IgD-negative memory B cell (primary cell): ENCODE measurements around the gene FBXL17. TPM values are rescaled to one million over a fixed set of nuclear protein-coding genes. Genes with fewer than 3 reads are reported as not detected.

Experiments used
- H3K27ac Mint-ChIP-seq, 3 donors: one replicate each; pipeline ENCODE4 v1.8.0; 2020 to 2022; ENCODE audit warnings: mild to moderate bottlenecking in 3 of 3, mixed read lengths in 3 of 3, moderate library complexity in 1 of 3
- H3K27me3 Mint-ChIP-seq: one replicate; pipeline ENCODE4 v1.8.0; 2021; ENCODE audit warnings: mixed read lengths
- H3K36me3 Mint-ChIP-seq: one replicate; pipeline ENCODE4 v1.8.0; 2020; ENCODE audit warnings: mild to moderate bottlenecking, mixed read lengths
- H3K4me1 Mint-ChIP-seq, 3 donors: one replicate each; pipeline ENCODE4 v1.8.0; 2020 to 2022; ENCODE audit warnings: mixed read lengths in 3 of 3, mild to moderate bottlenecking in 1 of 3
- H3K4me3 Mint-ChIP-seq, 4 donors: one replicate each; pipeline ENCODE4 v1.8.0; 2020 to 2022; ENCODE audit warnings: mild to moderate bottlenecking in 4 of 4, mixed read lengths in 4 of 4, moderate library complexity in 3 of 4
- H3K9me3 Mint-ChIP-seq, 3 donors: one replicate each; pipeline ENCODE4 v1.8.0; 2020 to 2021; ENCODE audit warnings: mixed read lengths in 3 of 3, mild to moderate bottlenecking in 1 of 3
- polyA plus RNA-seq: library from polyadenylated mRNA; unstranded; fragments of 300-500 nt; fragmentation: Illumina TruSeq; gene quantifications from one replicate; pipeline ENCODE4 v1.2.3, GENCODE V29; 2021

Gene FBXL17
- polyA plus RNA-seq, 1 donor from 2014 or later = 4.7 TPM

DNA sequence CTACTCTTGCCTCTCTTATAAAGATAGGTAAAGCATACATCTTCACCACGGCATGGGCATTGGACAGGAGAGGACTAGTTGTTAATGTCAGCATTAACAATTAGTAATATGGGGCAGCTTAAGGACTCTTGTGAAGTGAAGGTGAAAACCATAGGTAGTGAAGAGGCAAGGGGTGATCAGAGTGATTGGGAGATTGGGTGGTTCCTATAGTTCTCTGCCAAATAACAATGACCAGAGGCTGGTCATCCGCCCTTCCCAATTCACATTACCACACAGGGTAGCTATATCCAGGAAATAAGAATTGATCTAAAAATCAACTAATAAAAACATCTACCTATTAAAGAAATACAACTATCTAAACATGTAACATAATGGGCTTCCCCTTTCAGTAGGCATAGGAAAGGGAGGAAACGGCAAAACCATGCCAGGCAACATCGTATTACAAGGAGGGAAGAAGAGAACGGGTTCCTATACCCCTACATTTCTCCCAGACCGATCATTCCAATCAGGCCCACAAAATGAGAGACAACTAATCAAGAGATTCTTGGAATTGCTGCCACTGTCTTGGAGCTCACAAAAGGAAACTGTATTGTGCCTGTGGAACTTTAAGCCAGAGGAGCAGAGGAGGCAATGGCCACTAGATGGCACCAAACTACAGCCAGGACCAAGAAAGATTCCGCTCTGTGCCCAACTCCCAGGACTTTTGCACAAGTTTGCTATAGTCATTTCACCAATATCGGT, 121.6 kb downstream of the FBXL17 start:
- peaks cover 2% of the 10 kb centered on the region for H3K36me3 Mint-ChIP-seq
- peaks cover 5 to 16% (median 6%) of the 10 kb centered on the region in 3 donors for H3K4me1 Mint-ChIP-seq
- no peak overlapping the region for H3K27ac Mint-ChIP-seq
- H3K4me3 Mint-ChIP-seq = peak overlapping the region in 2 of 4 donors; percentile 27 to 43
- H3K27me3 Mint-ChIP-seq = no peaks in the 10 kb centered on the region
- no peaks in the 10 kb centered on the region for H3K9me3 Mint-ChIP-seq

DNA sequence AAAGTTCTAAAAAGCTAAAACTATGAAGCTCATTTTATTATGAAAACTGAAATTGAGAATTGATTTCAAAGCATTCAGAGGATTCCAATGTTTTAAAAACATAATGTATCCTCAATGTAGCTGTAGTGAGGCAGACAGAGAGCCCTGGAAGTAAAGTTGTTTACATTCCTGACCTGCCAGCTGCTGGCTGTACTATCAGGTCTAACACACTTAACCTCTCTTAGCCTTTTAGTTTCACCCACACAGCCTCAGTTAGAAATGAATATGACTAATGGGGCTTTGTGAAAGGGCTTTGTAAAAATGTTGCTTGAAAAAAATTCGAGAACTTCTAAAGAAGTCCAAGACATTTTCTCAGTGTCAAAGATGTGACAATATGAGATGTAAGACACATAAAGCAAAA, 122.6 kb downstream of the FBXL17 start:
- no peaks in the 10 kb centered on the region for H3K9me3 Mint-ChIP-seq
- H3K4me3 Mint-ChIP-seq = no peak overlapping the region
- H3K27ac Mint-ChIP-seq = no peak overlapping the region
- H3K4me1 Mint-ChIP-seq = peaks cover 5 to 16% (median 6%) of the 10 kb centered on the region in 3 donors
- peaks cover 3% of the 10 kb centered on the region for H3K36me3 Mint-ChIP-seq
- H3K27me3 Mint-ChIP-seq = no peaks in the 10 kb centered on the region

DNA sequence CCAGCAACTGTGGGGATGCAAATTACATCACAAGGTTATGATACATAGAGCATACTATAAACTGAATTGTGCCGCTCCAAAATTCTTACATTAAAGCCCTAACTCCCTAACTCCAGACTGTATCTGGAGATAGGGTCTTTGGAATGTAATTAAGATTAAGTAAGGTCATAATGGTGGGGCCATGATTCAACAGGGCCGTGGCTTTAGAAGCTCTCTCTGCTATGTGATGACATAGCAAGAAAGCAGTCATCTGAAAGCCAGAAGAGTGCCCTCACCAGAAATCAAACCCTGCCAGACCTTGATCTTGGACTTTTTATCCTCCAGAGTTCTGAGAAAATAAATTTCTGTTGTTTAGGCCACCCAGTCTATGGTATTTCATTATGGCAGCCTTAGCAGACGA, 123.9 kb downstream of the FBXL17 start:
- Mint-ChIP-seq H3K4me1 (peaks cover 3 to 16% (median 6%) of the 10 kb centered on the region in 3 donors), H3K27ac (peak overlapping the region in 1 of 3 donors; percentile 26), H3K27me3 (no peaks in the 10 kb centered on the region), H3K36me3 (peaks cover 3% of the 10 kb centered on the region), H3K9me3 (no peaks in the 10 kb centered on the region), H3K4me3 (no peak overlapping the region)

DNA sequence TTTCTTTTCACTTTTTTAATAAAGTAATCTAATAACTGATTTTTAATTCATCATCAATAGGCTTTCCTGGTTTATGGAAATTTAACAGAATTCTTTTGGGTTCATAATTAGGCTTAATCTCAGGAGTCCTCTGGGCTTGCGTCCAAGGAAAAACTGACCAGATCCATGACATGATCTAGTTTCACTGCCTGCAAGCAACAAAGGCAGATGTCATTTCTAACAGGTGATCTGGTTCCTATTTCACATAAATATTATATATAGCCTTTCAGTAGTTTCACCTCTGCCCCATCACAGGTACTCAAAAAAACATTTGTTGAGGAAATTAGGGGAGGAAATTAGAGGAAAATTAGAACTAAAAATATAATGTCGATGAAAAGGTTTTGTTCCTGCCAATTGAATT, 126.4 kb downstream of the FBXL17 start:
- Mint-ChIP-seq H3K27ac (no peak overlapping the region), H3K4me3 (no peak overlapping the region), H3K27me3 (no peaks in the 10 kb centered on the region), H3K4me1 (peaks cover 0 to 8% (median 3%) of the 10 kb centered on the region in 3 donors), H3K9me3 (no peaks in the 10 kb centered on the region), H3K36me3 (peaks cover 3% of the 10 kb centered on the region)

DNA sequence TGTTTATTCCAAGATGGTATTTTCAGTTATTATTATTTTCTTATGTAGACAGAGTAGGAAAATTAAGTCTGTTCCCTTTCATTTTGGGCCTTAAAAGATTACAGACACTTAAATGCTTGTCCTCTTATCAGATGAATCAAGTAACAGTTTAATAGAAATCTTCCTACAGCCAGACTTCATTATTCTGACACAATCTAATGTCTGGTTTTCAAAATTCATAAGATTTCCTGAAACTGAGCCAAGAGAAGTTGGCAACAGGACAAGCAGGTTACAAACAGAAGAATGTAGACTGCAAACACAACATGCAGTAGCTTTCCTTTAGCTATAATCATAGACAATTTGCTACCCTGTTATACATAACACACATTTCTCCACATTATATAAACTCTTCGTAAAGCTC, 130.5 kb downstream of the FBXL17 start:
- Mint-ChIP-seq H3K36me3 (peaks cover 9% of the 10 kb centered on the region), H3K4me1 (peaks cover 0 to 5% (median 0%) of the 10 kb centered on the region in 3 donors), H3K4me3 (no peak overlapping the region), H3K27ac (no peak overlapping the region), H3K27me3 (no peaks in the 10 kb centered on the region), H3K9me3 (no peaks in the 10 kb centered on the region)

DNA sequence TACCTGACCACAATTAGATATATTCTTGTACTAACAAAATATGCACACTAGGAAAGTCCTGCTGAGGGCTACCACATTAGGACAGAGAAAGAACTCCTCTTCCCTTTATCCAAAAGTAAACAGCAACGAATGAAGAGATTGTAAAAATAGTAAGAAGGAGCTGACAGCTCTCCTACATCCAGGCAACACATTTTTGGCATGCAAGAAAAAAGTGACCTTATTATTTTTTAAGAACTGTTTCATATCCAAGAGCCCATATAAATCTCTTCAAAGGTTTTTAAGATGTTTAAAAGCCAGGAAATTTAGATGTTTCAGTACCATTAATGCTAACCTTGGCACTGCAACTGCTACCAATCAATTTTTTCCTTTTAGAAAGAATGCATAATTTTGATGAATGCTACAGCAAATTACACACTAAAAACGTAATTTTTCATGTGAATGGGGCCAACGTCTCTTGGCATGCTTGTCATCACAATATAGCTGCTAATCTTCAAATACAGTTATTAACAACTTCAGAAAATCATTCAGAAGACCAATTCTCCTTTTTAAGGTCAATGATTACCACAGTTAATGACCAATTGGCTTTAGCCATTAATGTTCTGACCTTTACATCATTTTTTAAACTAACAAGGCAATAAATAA, 132.0 kb downstream of the FBXL17 start:
- H3K9me3 Mint-ChIP-seq = no peaks in the 10 kb centered on the region
- H3K27ac Mint-ChIP-seq = no peak overlapping the region
- H3K27me3 Mint-ChIP-seq = no peaks in the 10 kb centered on the region
- no peak overlapping the region for H3K4me3 Mint-ChIP-seq
- peaks cover 13% of the 10 kb centered on the region for H3K36me3 Mint-ChIP-seq
- H3K4me1 Mint-ChIP-seq = no peaks in the 10 kb centered on the region

DNA sequence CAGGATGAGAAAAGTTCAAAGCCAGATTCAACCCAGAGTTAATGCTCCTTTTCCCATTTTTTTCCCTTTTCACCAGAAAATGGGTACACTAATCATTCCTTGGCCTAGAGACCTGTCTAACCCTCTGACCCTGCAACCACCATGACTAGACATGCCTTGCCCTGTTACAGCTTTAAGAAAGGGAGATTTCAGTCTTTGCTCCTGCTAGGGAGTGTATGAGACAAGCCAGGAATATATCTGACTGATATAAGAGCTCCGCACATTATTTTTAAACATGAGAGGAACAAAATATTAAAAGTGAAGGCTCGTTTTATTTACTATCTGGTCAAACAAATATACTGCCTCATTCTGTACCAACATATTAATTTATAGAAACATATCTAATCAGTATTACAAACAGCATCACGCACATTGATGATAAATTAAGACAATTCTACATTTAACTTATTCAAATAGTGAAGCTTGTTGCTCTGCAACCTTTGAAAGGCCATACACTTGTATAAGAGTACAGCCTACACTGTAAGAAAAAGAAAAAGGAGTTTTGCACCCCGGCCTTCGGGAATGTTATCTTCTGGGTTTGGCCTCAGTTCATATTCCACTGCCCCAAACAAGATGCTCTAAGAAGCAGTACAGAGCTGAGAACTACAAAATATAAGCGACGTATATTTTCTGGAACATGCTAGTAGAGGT, 132.7 kb downstream of the FBXL17 start:
- no peak overlapping the region for H3K4me3 Mint-ChIP-seq
- peaks cover 13% of the 10 kb centered on the region for H3K36me3 Mint-ChIP-seq
- no peaks in the 10 kb centered on the region for H3K9me3 Mint-ChIP-seq
- no peaks in the 10 kb centered on the region for H3K27me3 Mint-ChIP-seq
- H3K4me1 Mint-ChIP-seq = no peaks in the 10 kb centered on the region
- no peak overlapping the region for H3K27ac Mint-ChIP-seq

DNA sequence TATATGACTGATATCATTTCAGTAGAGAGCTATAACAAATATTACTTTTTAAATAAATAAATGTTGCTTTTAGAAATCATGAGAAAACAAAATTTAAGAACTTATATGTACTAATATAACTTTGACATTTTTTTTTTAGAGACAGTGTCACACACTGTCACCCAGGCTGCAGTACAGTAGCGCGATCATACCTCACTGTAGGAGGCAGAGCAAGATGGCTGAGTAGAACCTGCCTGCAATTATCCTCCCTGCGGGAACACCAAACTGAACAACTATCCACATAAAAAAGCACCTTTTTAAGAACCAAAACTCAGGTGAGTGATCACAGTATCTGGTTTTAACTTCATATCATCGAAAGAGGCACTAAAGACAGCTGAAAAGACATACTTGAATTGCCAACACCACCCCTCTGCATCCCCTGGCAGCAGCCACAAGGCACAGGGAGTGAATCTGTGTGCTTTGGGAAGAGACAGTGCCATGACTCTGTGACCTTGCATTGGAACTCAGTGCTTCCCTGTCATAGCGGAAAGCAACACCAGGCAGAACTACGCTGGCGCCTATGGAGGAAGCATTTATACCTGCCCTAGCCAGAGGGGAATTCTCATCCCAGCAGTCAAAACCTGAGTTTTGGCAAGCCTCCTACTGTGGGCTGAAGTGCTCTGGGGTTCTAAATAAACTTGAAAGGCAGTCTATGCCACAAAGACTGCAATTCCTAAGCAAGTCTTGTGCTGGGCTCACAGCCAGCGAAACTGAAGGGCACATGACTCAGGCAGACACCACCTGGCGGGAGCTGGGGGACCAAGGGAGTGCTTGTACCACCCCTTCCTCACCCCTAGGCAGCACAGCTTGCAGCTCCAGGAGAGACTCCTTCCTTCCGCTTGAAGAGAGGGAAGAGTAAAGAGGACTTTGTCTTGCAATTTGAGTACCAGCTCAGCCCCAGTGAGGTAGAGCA, 142.7 kb downstream of the FBXL17 start:
- peaks cover 14% of the 10 kb centered on the region for H3K36me3 Mint-ChIP-seq
- H3K4me3 Mint-ChIP-seq = no peak overlapping the region
- H3K4me1 Mint-ChIP-seq = peaks cover 0 to 2% (median 2%) of the 10 kb centered on the region in 3 donors
- H3K27me3 Mint-ChIP-seq = no peaks in the 10 kb centered on the region
- H3K9me3 Mint-ChIP-seq = peaks cover 0 to 1% (median 0%) of the 10 kb centered on the region in 3 donors
- peak overlapping the region in 1 of 3 donors; percentile 12 for H3K27ac Mint-ChIP-seq

DNA sequence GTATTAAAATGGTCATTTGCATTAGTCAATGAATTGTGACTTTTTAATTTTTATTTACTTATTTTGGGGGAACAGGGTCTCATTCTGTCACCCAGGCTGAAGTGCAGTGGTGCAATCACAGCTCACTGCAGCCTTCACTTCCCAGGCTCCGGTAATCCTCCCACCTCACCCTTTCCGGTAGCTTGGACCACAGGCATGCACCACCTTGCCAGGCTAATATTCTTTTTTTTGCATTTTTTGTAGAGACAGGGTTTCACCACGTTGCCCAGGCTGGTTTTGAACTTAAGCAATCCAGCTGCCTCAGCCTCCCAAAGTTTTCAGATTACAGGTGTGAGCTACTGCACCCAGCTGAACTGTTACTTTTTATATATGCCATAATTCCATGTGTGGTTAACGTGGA, 143.4 kb downstream of the FBXL17 start:
- Mint-ChIP-seq H3K27me3 (no peaks in the 10 kb centered on the region), H3K4me3 (no peak overlapping the region), H3K36me3 (peaks cover 13% of the 10 kb centered on the region), H3K27ac (no peak overlapping the region), H3K9me3 (peaks cover 0 to 1% (median 0%) of the 10 kb centered on the region in 3 donors), H3K4me1 (no peaks in the 10 kb centered on the region)

DNA sequence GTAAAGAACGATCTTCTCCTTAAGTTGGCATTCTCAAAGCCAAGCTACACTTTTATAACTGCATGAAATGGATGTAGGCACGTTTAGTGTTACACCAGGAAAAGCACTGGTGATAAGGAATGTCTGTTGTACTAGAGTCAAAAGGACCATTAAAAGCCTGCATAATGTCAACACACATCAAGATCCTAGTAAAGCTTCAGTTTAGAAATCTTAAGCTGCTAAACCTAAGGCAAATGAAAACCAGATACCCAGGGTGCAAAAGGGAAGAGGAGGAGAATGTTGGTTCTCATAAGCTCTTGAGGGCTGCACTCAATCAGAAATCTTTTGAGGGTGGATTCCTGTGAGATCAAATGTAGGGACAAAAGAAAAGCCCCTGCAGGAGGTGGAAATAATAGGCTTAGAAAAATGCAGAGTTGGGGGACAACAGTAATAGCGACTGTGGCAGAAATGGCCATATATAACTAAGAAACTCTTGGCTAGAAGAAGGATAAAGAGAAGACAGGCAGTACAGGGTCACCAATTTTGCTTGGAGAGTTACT, 148.2 kb downstream of the FBXL17 start:
- H3K27ac Mint-ChIP-seq = no peak overlapping the region
- no peaks in the 10 kb centered on the region for H3K9me3 Mint-ChIP-seq
- H3K4me1 Mint-ChIP-seq = no peaks in the 10 kb centered on the region
- peaks cover 33% of the 10 kb centered on the region for H3K36me3 Mint-ChIP-seq
- H3K4me3 Mint-ChIP-seq = no peak overlapping the region
- H3K27me3 Mint-ChIP-seq = no peaks in the 10 kb centered on the region

DNA sequence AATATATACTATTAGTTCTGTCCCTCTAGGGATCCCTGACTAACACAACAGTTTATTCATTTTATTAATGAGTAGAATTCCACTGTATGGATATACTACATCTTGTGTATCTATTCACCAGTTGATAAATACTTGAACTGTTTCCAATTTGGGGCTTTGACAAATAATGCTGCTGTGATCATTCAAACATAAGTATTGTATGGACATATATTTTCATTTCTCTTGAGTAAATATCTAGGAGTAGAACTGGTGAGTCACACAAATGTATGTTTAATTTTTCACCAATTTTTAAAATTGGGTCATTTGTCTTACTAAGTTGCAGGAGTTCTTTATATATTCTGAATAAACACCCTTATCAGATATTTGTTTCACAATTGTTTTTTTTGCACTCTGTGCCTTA, 149.1 kb downstream of the FBXL17 start:
- H3K9me3 Mint-ChIP-seq = no peaks in the 10 kb centered on the region
- peaks cover 34% of the 10 kb centered on the region for H3K36me3 Mint-ChIP-seq
- no peaks in the 10 kb centered on the region for H3K4me1 Mint-ChIP-seq
- H3K4me3 Mint-ChIP-seq = no peak overlapping the region
- H3K27me3 Mint-ChIP-seq = no peaks in the 10 kb centered on the region
- no peak overlapping the region for H3K27ac Mint-ChIP-seq

DNA sequence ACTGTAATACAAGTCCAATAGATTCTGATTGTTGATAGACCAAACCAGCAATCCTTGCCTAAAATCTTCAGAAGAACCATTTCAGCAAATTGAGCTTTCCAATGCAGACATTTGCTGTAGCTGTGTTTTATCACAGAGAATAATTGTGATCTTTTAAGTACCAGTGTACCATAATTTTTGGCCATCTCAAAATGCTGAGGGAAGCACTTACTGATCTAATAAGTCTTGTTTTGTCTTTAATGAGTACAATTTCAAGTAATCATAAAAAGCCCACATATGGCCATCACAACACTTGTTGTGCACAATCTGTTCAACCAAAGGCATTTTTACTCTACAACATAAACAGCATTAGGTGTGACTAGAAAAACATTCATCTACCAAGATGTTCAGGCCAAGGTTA, 159.9 kb downstream of the FBXL17 start:
- H3K27ac Mint-ChIP-seq = no peak overlapping the region
- H3K4me3 Mint-ChIP-seq = no peak overlapping the region
- H3K9me3 Mint-ChIP-seq = peaks cover 3 to 5% (median 4%) of the 10 kb centered on the region in 3 donors
- peaks cover 27% of the 10 kb centered on the region for H3K36me3 Mint-ChIP-seq
- no peaks in the 10 kb centered on the region for H3K27me3 Mint-ChIP-seq
- no peaks in the 10 kb centered on the region for H3K4me1 Mint-ChIP-seq

DNA sequence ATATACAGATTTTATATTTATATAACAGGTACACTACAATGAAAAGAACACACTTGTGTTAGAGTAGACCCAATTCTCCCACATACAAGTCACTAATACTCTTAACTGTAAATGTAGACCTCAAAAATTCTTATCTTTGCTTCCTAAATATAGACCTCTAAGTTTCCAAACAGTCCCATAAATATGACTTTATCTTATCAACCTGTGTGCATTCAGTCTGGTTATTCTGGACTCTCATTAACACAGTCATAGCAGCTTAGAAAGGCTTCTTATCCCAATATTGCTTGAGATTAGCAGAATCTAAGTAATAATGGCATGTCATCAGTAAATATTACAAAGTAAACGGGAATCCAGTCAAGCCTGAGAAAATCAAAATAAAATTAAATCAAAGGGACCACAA, 161.1 kb downstream of the FBXL17 start:
- H3K4me3 Mint-ChIP-seq = no peak overlapping the region
- no peak overlapping the region for H3K27ac Mint-ChIP-seq
- H3K4me1 Mint-ChIP-seq = no peaks in the 10 kb centered on the region
- H3K36me3 Mint-ChIP-seq = peaks cover 32% of the 10 kb centered on the region
- H3K27me3 Mint-ChIP-seq = no peaks in the 10 kb centered on the region
- peaks cover 2 to 6% (median 6%) of the 10 kb centered on the region in 3 donors for H3K9me3 Mint-ChIP-seq

DNA sequence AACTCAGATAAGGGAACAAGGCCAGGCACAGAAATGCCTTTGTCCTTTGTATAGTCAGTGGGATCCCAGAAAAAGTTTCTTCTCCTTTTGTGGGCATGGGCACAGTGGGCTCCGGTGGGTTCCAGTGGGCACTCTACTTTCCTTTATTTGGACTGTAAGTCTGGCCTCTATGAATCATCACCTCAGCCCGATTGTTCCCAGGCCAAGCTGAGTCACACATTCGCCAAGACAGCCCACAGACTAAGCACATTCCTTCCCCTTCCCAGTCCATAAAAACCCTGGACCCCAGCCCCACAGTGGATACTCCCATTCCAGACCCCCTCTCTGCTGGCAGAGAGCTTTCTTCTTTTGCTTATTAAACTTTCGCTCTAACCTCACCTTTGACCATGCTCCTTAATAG, 165.0 kb downstream of the FBXL17 start:
- Mint-ChIP-seq H3K36me3 (peaks cover 32% of the 10 kb centered on the region), H3K27me3 (no peaks in the 10 kb centered on the region), H3K9me3 (peaks cover 3 to 10% (median 6%) of the 10 kb centered on the region in 3 donors), H3K4me1 (no peaks in the 10 kb centered on the region), H3K4me3 (no peak overlapping the region), H3K27ac (no peak overlapping the region)
